NT2/D1 (cell line): ENCODE data around the gene ANXA10.

Experiments used
- SUZ12 ChIP-seq: IDR thresholded peaks from 2 replicates; pipeline ENCODE4 v1.6.1; 2011; ENCODE audit not compliant: insufficient read length, insufficient read depth; ENCODE audit errors: extremely low read depth
- ZNF274 ChIP-seq: IDR thresholded peaks from 2 replicates; pipeline ENCODE4 v1.6.1; 2011; ENCODE audit warnings: mild to moderate bottlenecking, low read depth, low read length

GRCh38 chr4:168174308-168174707 lies 82.0 kb downstream of the ANXA10 start:
- TF ChIP-seq ZNF274 = no peak
- no peak for TF ChIP-seq SUZ12
